Activated CD8-positive, alpha-beta T cell treated with anti-CD3 and anti-CD28 coated beads for 36 hours (primary cell): ENCODE data around the gene ACTR2. TPM values are rescaled to one million over a fixed set of nuclear protein-coding genes. Genes with fewer than 3 reads are reported as not detected.

ENCODE experiments used
- ATAC-seq: fragments of 200-7000 bp; cut with Tn5 transposase; one replicate; pipeline ENCODE4 v1.10.0; 2021; ENCODE audit warnings: mild to moderate bottlenecking, moderate library complexity
- CTCF ChIA-PET: fragments of 350-600 bp; sonication (Branson Sonifier 250); formaldehyde crosslinking; loops from one replicate; lab custom pipeline; 2021; ENCODE audit warnings: antibody characterized with exemption; lab: Charles Lee
- POLR2A ChIA-PET: fragments of 350-600 bp; sonication (Branson Sonifier 250); formaldehyde crosslinking; loops from one replicate; lab custom pipeline; 2021; ENCODE audit warnings: antibody characterized with exemption; lab: Charles Lee
- DNase-seq: peaks from one replicate; pipeline ENCODE4 v3.0.0-alpha.2; 2020
- H3K27ac Mint-ChIP-seq: one replicate; pipeline ENCODE4 v1.8.0; 2021; ENCODE audit warnings: mild to moderate bottlenecking, mixed read lengths
- H3K27me3 Mint-ChIP-seq: one replicate; pipeline ENCODE4 v1.8.0; 2021; ENCODE audit warnings: mixed read lengths
- H3K36me3 Mint-ChIP-seq: one replicate; pipeline ENCODE4 v1.8.0; 2021; ENCODE audit warnings: low read depth, mixed read lengths
- H3K4me1 Mint-ChIP-seq: one replicate; pipeline ENCODE4 v1.8.0; 2021; ENCODE audit warnings: low read depth, mixed read lengths
- H3K4me3 Mint-ChIP-seq: one replicate; pipeline ENCODE4 v1.8.0; 2021; ENCODE audit warnings: mild to moderate bottlenecking, moderate library complexity, mixed read lengths
- H3K9me3 Mint-ChIP-seq: one replicate; pipeline ENCODE4 v1.8.0; 2021; ENCODE audit warnings: mixed read lengths
- CTCF ChIP-seq: fragments of 200-600 bp; IDR thresholded peaks from one replicate; pipeline ENCODE4 v1.8.0; 2022; ENCODE audit warnings: antibody characterized with exemption, mild to moderate bottlenecking
- intact Hi-C: fragments of 100-400 bp; cut with micrococcal nuclease; formaldehyde crosslinking; loops from one replicate; pipeline ENCODE4 v1.10.0; 2022
- total RNA-seq, 2 experiments: library from RNA; stranded (reverse); gene quantifications; one replicate each; pipeline ENCODE4 v1.2.3, GENCODE V29; 2021

The ACTR2 gene
- total RNA-seq, 2 experiments from 2014 or later = 331 to 341 TPM

- POLR2A ChIA-PET = interaction anchor here (0.7 kb wide), 1 partner anchor 310 kb away, joined by 3 read pairs; no protein-coding TSS in a partner anchor
- Mint-ChIP-seq H3K4me3 (no peak overlapping the region), H3K36me3 (peaks cover 12% of the 10 kb centered on the region), H3K27ac (no peak overlapping the region), H3K4me1 (peaks cover 20% of the 10 kb centered on the region), H3K27me3 (no peaks in the 10 kb centered on the region), H3K9me3 (no peaks in the 10 kb centered on the region)
- TF ChIP-seq CTCF = no peak
- no peak for ATAC-seq
- CTCF ChIA-PET = interaction anchor here (1.9 kb wide), 1 partner anchor 11 kb away, joined by 4 read pairs; no protein-coding TSS in a partner anchor
- no peak for DNase-seq
- intact Hi-C loops = no loop called here
These were observed 90.2 kb downstream of the ACTR2 start for GRCh38 chr2:65317841-65318240.

- H3K36me3 Mint-ChIP-seq = peaks cover 2% of the 10 kb centered on the region
- H3K9me3 Mint-ChIP-seq = no peaks in the 10 kb centered on the region
- no peaks in the 10 kb centered on the region for H3K27me3 Mint-ChIP-seq
- ATAC-seq (no peak), DNase-seq (no peak)
- POLR2A ChIA-PET = interaction anchor here (1.1 to 1.7 kb wide), 6 partner anchors 15 to 118 kb away, joined by 3 to 13 read pairs (median 4); no protein-coding TSS in a partner anchor
- CTCF ChIA-PET = interaction anchor here (1.1 to 2.9 kb wide), 4 partner anchors 10 to 64 kb away, joined by 4 to 11 read pairs (median 7); no protein-coding TSS in a partner anchor
- intact Hi-C loops = no loop called here
- H3K4me3 Mint-ChIP-seq = no peak overlapping the region
- peaks cover 20% of the 10 kb centered on the region for H3K4me1 Mint-ChIP-seq
- TF ChIP-seq CTCF = no peak
- peak overlapping the region; percentile 64 for H3K27ac Mint-ChIP-seq
These were observed 91.5 kb downstream of the ACTR2 start for GRCh38 chr2:65319072-65319673.

- POLR2A ChIA-PET = interaction anchor here (1.1 to 1.7 kb wide), 7 partner anchors 15 to 117 kb away, joined by 3 to 13 read pairs (median 4); partner anchors contain the start of gene ACTR2
- intact Hi-C loops = no loop called here
These were observed 92.0 kb downstream of the ACTR2 start for GRCh38 chr2:65319674-65320041.

GRCh38 chr2:65320042-65320725 lies 92.6 kb downstream of the ACTR2 start:
- ATAC-seq = peak; percentile 87
- Mint-ChIP-seq H3K36me3 (no peaks in the 10 kb centered on the region), H3K4me1 (peaks cover 20% of the 10 kb centered on the region), H3K9me3 (no peaks in the 10 kb centered on the region), H3K27ac (peak overlapping the region; percentile 64), H3K27me3 (no peaks in the 10 kb centered on the region), H3K4me3 (no peak overlapping the region)
- peak; percentile 48 for DNase-seq
- TF ChIP-seq CTCF = no peak
- ChIA-PET CTCF (interaction anchor here (0.7 to 2.9 kb wide), 13 partner anchors 9 to 118 kb away, joined by 3 to 11 read pairs (median 4); no protein-coding TSS in a partner anchor), POLR2A (interaction anchor here (1.1 to 1.7 kb wide), 7 partner anchors 16 to 117 kb away, joined by 3 to 13 read pairs (median 4); partner anchors contain the start of gene ACTR2)
- intact Hi-C loops = no loop called here

More at GRCh38 chr2:65319674-65320041, 92.0 kb downstream of the ACTR2 start:
- ATAC-seq (peak; percentile 4), DNase-seq (no peak)
- H3K4me3 Mint-ChIP-seq = no peak overlapping the region
- no peak for TF ChIP-seq CTCF
- H3K27ac Mint-ChIP-seq = peak overlapping the region; percentile 64
- CTCF ChIA-PET = interaction anchor here (0.7 to 2.9 kb wide), 12 partner anchors 11 to 119 kb away, joined by 3 to 11 read pairs (median 4); no protein-coding TSS in a partner anchor
- no peaks in the 10 kb centered on the region for H3K27me3 Mint-ChIP-seq
- no peaks in the 10 kb centered on the region for H3K36me3 Mint-ChIP-seq
- no peaks in the 10 kb centered on the region for H3K9me3 Mint-ChIP-seq
- H3K4me1 Mint-ChIP-seq = peaks cover 20% of the 10 kb centered on the region

Other genes starting within 250 kb of the ACTR2 start
- gene SLC1A4, start 238.4 kb upstream of the ACTR2 start, total RNA-seq = 10 to 100 TPM; 14.6 to 14.9 TPM
- gene CEP68, start 171.4 kb upstream of the ACTR2 start, total RNA-seq = 1 to 10 TPM; 6.0 to 6.3 TPM
- 10 to 100 TPM; 71.8 to 75.8 TPM for gene RAB1A, start 97.7 kb upstream of the ACTR2 start, total RNA-seq
- 1 to 10 TPM; 5.9 to 6.7 TPM for gene SPRED2, start 204.8 kb downstream of the ACTR2 start, total RNA-seq